ENCODE measurements around the gene PTPRN.

The PTPRN gene

DNA sequence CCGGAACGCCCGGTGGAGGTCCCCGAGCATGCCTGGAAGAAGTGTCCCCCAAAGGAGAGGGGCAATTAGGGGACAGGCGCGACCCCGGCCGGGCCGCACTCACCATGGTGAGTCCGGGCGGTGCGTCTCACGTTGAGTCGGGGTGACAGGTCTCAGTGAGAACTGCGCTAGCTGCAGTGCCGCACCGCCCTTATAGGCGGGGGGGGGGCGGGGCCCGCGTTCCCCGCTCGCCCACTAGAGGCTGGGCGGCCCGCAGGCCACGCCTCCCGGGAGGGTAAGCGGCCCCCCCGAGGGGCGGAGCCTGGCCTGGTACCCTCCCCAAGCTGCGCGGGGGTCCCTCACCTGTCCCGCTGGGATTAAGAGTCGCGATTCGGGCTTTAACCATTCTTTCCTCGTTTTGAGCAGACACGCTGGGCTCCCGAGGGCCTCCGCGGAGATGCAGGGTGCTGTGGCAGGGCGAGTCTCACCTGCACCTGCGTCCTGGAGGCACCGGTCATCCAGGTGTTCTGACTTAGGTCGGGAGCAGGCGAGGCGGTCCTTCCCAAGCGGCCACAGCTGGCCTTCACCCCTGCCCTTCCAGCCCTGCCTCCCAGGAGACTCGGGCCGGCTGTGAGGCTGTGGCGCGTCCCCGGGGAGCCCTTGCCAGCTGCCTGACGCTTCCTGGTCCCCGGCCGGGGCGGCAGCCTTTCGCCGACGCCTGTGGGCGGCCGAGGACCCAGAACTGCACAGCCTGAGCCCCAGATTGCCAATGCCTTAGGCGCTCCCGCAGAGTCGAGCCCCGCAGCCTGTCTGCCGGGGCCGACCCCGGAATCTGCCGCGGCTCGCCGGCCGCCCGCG, 55.2 kb downstream of the PTPRN start, which contains the start of gene TUBA4A:
TSS of gene TUBA4A (minus strand) at position 166 of the 837 bp plus-strand sequence. CDS start at position 106, 60 bp downstream.
- Histone ChIP-seq H3K36me3 (ENCODE audit: control insufficient read depth in 1 of 2, insufficient read depth in 2 of 2, low read length in 2 of 2) (peaks cover 7 to 15% of the 10 kb centered on the region in 2 donors), H3K9me3 (ENCODE audit: control insufficient read depth in 1 of 2, low read length in 2 of 2) (no peaks in the 10 kb centered on the region), H3K27me3 (ENCODE audit: control insufficient read depth in 1 of 2, insufficient read depth in 2 of 2, low read length in 2 of 2) (peaks cover 0 to 3% of the 10 kb centered on the region in 2 donors), H3K9ac (ENCODE audit: low read depth in 1 of 2, low read length in 2 of 2) (peak within 1 kb of the TSS; percentile 74 to 89), H3K27ac (ENCODE audit: low read depth, low read length) (peak within 1 kb of the TSS; percentile 70), H3K4me3 (ENCODE audit: low read depth in 1 of 2, low read length in 2 of 2) (peak within 1 kb of the TSS; percentile 82 to 87), H3K4me1 (ENCODE audit: control insufficient read depth in 1 of 2, insufficient read depth in 2 of 2, low read length in 2 of 2) (peaks cover 38 to 48% of the 10 kb centered on the region in 2 donors)

DNA sequence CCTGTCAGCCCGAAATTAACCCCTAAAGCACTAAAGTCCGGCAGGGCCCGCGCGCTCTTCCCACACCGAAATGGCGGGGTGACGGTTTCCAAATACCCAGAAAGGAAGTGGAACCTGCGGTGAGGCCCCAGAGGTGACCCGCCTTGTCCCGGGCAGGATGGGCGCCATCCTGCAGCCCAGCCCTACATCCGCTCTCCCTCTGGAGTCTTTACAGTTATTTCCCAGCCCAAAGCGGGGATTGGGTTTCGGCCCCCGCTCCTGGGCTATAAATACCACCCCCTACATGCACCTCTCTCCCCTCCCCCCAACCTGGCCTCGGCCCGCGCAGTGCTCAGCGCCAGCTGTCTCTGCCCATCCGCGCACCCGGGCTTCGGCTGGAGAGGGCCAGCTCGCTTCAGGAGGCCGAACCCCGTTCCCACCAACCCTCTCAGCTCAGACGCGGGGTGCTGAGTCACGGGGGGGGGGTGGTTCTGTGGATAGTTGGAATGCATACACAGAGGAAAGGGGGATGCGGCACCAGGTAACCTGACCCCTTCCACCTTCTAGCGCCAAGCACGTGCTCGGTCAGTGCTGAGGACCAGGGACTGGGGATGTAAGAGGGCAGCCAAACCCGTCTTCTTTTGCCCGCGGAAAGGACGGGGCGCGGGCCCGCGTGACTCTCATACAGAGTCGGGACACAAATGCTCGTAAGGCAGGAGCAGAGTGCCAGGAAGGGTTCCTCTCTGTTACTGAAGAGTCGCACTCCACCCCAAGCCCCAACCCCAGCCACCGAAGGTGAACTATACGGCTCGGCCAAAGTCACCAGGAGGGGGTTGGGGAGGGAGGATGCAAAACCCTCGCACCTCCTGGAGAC, 56.1 kb downstream of the PTPRN start, which contains the start of gene TUBA4B:
TSS of gene TUBA4B (plus strand) at position 344 of the 853 bp plus-strand sequence. CDS start at position 509, 165 bp downstream.
- H3K9ac ChIP-seq (ENCODE audit: low read depth in 1 of 2, low read length in 2 of 2), result peak within 1 kb of the TSS; percentile 74 to 89
- no peaks in the 10 kb centered on the region for H3K9me3 ChIP-seq (ENCODE audit: control insufficient read depth in 1 of 2, low read length in 2 of 2)
- peaks cover 47 to 57% of the 10 kb centered on the region in 2 donors for H3K4me1 ChIP-seq (ENCODE audit: control insufficient read depth in 1 of 2, insufficient read depth in 2 of 2, low read length in 2 of 2)
- peaks cover 0 to 3% of the 10 kb centered on the region in 2 donors for H3K27me3 ChIP-seq (ENCODE audit: control insufficient read depth in 1 of 2, insufficient read depth in 2 of 2, low read length in 2 of 2)
- H3K4me3 ChIP-seq (ENCODE audit: low read depth in 1 of 2, low read length in 2 of 2), result peak within 1 kb of the TSS; percentile 82 to 87
- peak within 1 kb of the TSS; percentile 70 for H3K27ac ChIP-seq (ENCODE audit: low read depth, low read length)
- H3K36me3 ChIP-seq (ENCODE audit: control insufficient read depth in 1 of 2, insufficient read depth in 2 of 2, low read length in 2 of 2), result peaks cover 7 to 17% of the 10 kb centered on the region in 2 donors

DNA sequence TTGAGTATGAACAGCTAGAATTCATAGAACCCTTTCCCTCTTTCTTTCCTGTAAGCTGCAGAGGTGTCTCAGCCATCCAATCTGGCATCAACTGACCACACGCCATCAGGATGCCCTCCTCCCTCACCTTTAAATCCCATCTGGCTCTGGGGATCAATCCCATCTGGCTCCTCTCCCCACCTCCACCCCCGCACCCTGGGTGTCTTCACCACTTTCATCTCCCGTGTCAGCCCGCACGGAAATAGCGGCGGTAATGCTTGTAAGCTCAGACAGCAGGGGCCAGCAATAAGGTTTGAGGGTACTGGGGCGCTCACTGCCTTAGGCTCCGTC, 56.7 kb downstream of the PTPRN start:
- H3K9ac ChIP-seq (ENCODE audit: low read depth in 1 of 2, low read length in 2 of 2), result peak overlapping the region; percentile 74 to 89
- peaks cover 10 to 23% of the 10 kb centered on the region in 2 donors for H3K36me3 ChIP-seq (ENCODE audit: control insufficient read depth in 1 of 2, insufficient read depth in 2 of 2, low read length in 2 of 2)
- H3K27me3 ChIP-seq (ENCODE audit: control insufficient read depth in 1 of 2, insufficient read depth in 2 of 2, low read length in 2 of 2), result peaks cover 0 to 3% of the 10 kb centered on the region in 2 donors
- H3K27ac ChIP-seq (ENCODE audit: low read depth, low read length), result peak overlapping the region; percentile 70
- peaks cover 53 to 62% of the 10 kb centered on the region in 2 donors for H3K4me1 ChIP-seq (ENCODE audit: control insufficient read depth in 1 of 2, insufficient read depth in 2 of 2, low read length in 2 of 2)
- H3K4me3 ChIP-seq (ENCODE audit: low read depth in 1 of 2, low read length in 2 of 2), result peak overlapping the region; percentile 82 to 87
- no peaks in the 10 kb centered on the region for H3K9me3 ChIP-seq (ENCODE audit: control insufficient read depth in 1 of 2, low read length in 2 of 2)

GRCh38 chr2:219252084-219252483, 57.1 kb downstream of the PTPRN start:
- H3K4me1 ChIP-seq (ENCODE audit: control insufficient read depth in 1 of 2, insufficient read depth in 2 of 2, low read length in 2 of 2), result peaks cover 57 to 66% of the 10 kb centered on the region in 2 donors

DNA sequence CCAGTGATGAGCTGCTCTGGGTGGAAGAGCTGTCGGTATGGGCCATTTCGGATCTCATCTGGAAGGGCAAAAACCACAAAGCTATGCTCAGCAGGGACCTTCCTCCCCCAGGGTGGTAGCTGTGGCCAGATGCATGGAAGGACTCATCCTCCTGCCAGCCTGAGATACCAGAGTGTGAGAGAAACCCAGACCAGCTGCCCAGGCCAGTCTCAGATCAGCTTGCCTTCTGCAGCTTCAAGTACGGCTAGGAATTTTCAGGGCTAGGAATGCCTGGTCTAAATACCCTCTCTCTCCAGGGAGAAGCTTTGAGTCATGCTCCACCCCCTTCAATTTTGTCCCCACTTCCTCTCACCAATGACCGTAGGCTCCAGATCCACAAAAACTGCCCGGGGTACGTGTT, 57.5 kb downstream of the PTPRN start:
- Histone ChIP-seq H3K9me3 (ENCODE audit: control insufficient read depth in 1 of 2, low read length in 2 of 2) (no peaks in the 10 kb centered on the region), H3K4me1 (ENCODE audit: control insufficient read depth in 1 of 2, insufficient read depth in 2 of 2, low read length in 2 of 2) (peaks cover 61 to 71% of the 10 kb centered on the region in 2 donors), H3K4me3 (ENCODE audit: low read depth in 1 of 2, low read length in 2 of 2) (peak overlapping the region; percentile 82 to 87), H3K36me3 (ENCODE audit: control insufficient read depth in 1 of 2, insufficient read depth in 2 of 2, low read length in 2 of 2) (peaks cover 14 to 30% of the 10 kb centered on the region in 2 donors), H3K27ac (ENCODE audit: low read depth, low read length) (no peak overlapping the region), H3K9ac (ENCODE audit: low read depth in 1 of 2, low read length in 2 of 2) (peak overlapping the region; percentile 74 to 89), H3K27me3 (ENCODE audit: control insufficient read depth in 1 of 2, insufficient read depth in 2 of 2, low read length in 2 of 2) (peaks cover 0 to 3% of the 10 kb centered on the region in 2 donors)

More at GRCh38 chr2:219252084-219252483, 57.1 kb downstream of the PTPRN start:
- Histone ChIP-seq H3K27ac (ENCODE audit: low read depth, low read length) (no peak overlapping the region), H3K27me3 (ENCODE audit: control insufficient read depth in 1 of 2, insufficient read depth in 2 of 2, low read length in 2 of 2) (peaks cover 0 to 3% of the 10 kb centered on the region in 2 donors), H3K4me3 (ENCODE audit: low read depth in 1 of 2, low read length in 2 of 2) (peak overlapping the region; percentile 82 to 87), H3K9ac (ENCODE audit: low read depth in 1 of 2, low read length in 2 of 2) (peak overlapping the region; percentile 74 to 89), H3K9me3 (ENCODE audit: control insufficient read depth in 1 of 2, low read length in 2 of 2) (no peaks in the 10 kb centered on the region), H3K36me3 (ENCODE audit: control insufficient read depth in 1 of 2, insufficient read depth in 2 of 2, low read length in 2 of 2) (peaks cover 14 to 27% of the 10 kb centered on the region in 2 donors)

GRCh38 chr2:219250049-219250781, 59.0 kb downstream of the PTPRN start:
- H3K27ac ChIP-seq (ENCODE audit: low read depth, low read length), result peak overlapping the region; percentile 92
- peak overlapping the region; percentile 18 to 78 for H3K9ac ChIP-seq (ENCODE audit: low read depth in 1 of 2, low read length in 2 of 2)
- no peaks in the 10 kb centered on the region for H3K27me3 ChIP-seq (ENCODE audit: control insufficient read depth in 1 of 2, insufficient read depth in 2 of 2, low read length in 2 of 2)
- peak overlapping the region; percentile 43 to 54 for H3K4me3 ChIP-seq (ENCODE audit: low read depth in 1 of 2, low read length in 2 of 2)
- H3K36me3 ChIP-seq (ENCODE audit: control insufficient read depth in 1 of 2, insufficient read depth in 2 of 2, low read length in 2 of 2), result peaks cover 14 to 30% of the 10 kb centered on the region in 2 donors
- peaks cover 71 to 82% of the 10 kb centered on the region in 2 donors for H3K4me1 ChIP-seq (ENCODE audit: control insufficient read depth in 1 of 2, insufficient read depth in 2 of 2, low read length in 2 of 2)
- H3K9me3 ChIP-seq (ENCODE audit: control insufficient read depth in 1 of 2, low read length in 2 of 2), result no peaks in the 10 kb centered on the region

DNA sequence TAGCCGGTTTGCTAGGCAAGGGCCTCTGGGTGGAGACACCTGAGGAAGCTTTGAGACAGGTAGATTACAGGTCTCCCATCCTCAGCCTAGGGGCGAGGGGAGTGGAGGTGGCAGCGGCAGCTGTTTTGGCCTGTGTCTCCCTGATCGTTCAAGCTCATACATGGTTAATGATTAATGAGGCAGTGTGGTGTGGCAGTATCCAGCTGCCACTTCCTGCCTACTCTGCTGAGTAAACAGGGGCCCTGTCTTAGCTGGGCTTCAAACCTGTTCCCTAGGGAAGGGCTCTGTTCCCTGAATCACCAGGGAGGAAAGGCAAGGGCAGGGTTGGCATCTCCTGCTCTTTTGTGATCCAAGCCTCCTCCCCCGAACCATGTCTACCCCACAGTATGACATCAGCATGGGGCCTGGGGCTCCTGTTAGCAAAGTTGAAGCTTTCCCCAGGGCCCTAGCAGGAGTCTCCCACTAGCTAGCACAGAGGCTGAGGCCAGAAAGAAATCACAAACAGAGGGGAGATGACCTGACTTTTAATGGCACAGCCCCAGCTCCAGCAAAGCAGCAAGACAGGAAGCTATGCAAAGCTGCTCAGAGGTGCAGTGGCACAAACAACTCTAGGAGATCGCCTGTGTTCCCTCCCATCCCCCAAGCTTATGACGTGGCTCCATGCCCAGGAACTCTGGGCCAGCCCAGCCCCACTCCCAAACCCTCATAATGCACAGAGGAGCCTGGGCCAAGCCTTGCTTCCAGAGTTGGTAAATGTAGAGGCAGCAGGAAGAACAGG, 59.8 kb downstream of the PTPRN start:
- H3K36me3 ChIP-seq (ENCODE audit: control insufficient read depth in 1 of 2, insufficient read depth in 2 of 2, low read length in 2 of 2), result peaks cover 14 to 30% of the 10 kb centered on the region in 2 donors
- peak overlapping the region; percentile 43 to 54 for H3K4me3 ChIP-seq (ENCODE audit: low read depth in 1 of 2, low read length in 2 of 2)
- no peaks in the 10 kb centered on the region for H3K9me3 ChIP-seq (ENCODE audit: control insufficient read depth in 1 of 2, low read length in 2 of 2)
- H3K4me1 ChIP-seq (ENCODE audit: control insufficient read depth in 1 of 2, insufficient read depth in 2 of 2, low read length in 2 of 2), result peaks cover 77 to 85% of the 10 kb centered on the region in 2 donors
- H3K27ac ChIP-seq (ENCODE audit: low read depth, low read length), result peak overlapping the region; percentile 92
- H3K9ac ChIP-seq (ENCODE audit: low read depth in 1 of 2, low read length in 2 of 2), result peak overlapping the region; percentile 18 to 78
- H3K27me3 ChIP-seq (ENCODE audit: control insufficient read depth in 1 of 2, insufficient read depth in 2 of 2, low read length in 2 of 2), result no peaks in the 10 kb centered on the region

GRCh38 chr2:219248845-219249202, 60.4 kb downstream of the PTPRN start:
- peak overlapping the region; percentile 43 to 54 for H3K4me3 ChIP-seq (ENCODE audit: low read depth in 1 of 2, low read length in 2 of 2)
- peak overlapping the region; percentile 18 to 78 for H3K9ac ChIP-seq (ENCODE audit: low read depth in 1 of 2, low read length in 2 of 2)
- no peaks in the 10 kb centered on the region for H3K9me3 ChIP-seq (ENCODE audit: control insufficient read depth in 1 of 2, low read length in 2 of 2)
- peak overlapping the region; percentile 92 for H3K27ac ChIP-seq (ENCODE audit: low read depth, low read length)
- peaks cover 14 to 30% of the 10 kb centered on the region in 2 donors for H3K36me3 ChIP-seq (ENCODE audit: control insufficient read depth in 1 of 2, insufficient read depth in 2 of 2, low read length in 2 of 2)
- no peaks in the 10 kb centered on the region for H3K27me3 ChIP-seq (ENCODE audit: control insufficient read depth in 1 of 2, insufficient read depth in 2 of 2, low read length in 2 of 2)
- H3K4me1 ChIP-seq (ENCODE audit: control insufficient read depth in 1 of 2, insufficient read depth in 2 of 2, low read length in 2 of 2), result peaks cover 77 to 90% of the 10 kb centered on the region in 2 donors
